ENCODE data around the gene GABRP. TPM values are rescaled to one million over a fixed set of nuclear protein-coding genes. Genes with fewer than 3 reads are reported as not detected.

Gene GABRP
- total and polyA plus RNA-seq, 4 donors: 0.08 to 0.17 TPM; not detected in 2

- Histone ChIP-seq H3K36me3 (ENCODE audit: control insufficient read depth in 4 of 4, insufficient read depth in 3 of 4, low read depth in 1 of 4, low read length in 3 of 4) (no peaks in the 10 kb centered on the region), H3K27me3 (ENCODE audit: control insufficient read depth in 4 of 4, insufficient read depth in 4 of 4, low read length in 3 of 4) (no peaks in the 10 kb centered on the region), H3K4me3 (ENCODE audit: low read depth in 1 of 3, low read length in 3 of 3) (no peak overlapping the region), H3K9me3 (ENCODE audit: control insufficient read depth in 4 of 4, low read length in 3 of 4) (peaks cover 0 to 3% (median 1%) of the 10 kb centered on the region in 4 donors), H3K27ac (ENCODE audit: low read depth in 1 of 2, low read length in 2 of 2) (no peak overlapping the region), H3K4me1 (ENCODE audit: control insufficient read depth in 4 of 4, insufficient read depth in 4 of 4, low read length in 3 of 4) (no peaks in the 10 kb centered on the region), H3K9ac (ENCODE audit: low read depth in 1 of 2, low read length in 2 of 2) (no peak overlapping the region)
- 73% methylated on average over 6 of the region's 6 CpGs for WGBS
- no peak for DNase-seq (ENCODE audit: low spot score)
- TF ChIP-seq RAD21 (IDR thresholded peaks at IDR 0.05) (no peak), JUND (IDR thresholded peaks at IDR 0.05) (no peak), FOXA1 (IDR thresholded peaks at IDR 0.05) (no peak), GABPA (IDR thresholded peaks at IDR 0.05 in 1 of 2, conservative IDR thresholded peaks at IDR 0.05 in 1 of 2) (no peak), EGR1 (IDR thresholded peaks at IDR 0.05; ENCODE audit: low read depth in 2 of 2) (no peak), ZBTB33 (IDR thresholded peaks at IDR 0.05) (no peak), SP1 (IDR thresholded peaks at IDR 0.05) (no peak), ATF3 (IDR thresholded peaks at IDR 0.05) (no peak), RXRA (IDR thresholded peaks at IDR 0.05) (no peak), NR2F2 (IDR thresholded peaks at IDR 0.05) (no peak), HNF4A (conservative IDR thresholded peaks at IDR 0.05) (no peak), REST (IDR thresholded peaks at IDR 0.05) (no peak), MAX (IDR thresholded peaks at IDR 0.05) (no peak), HNF4G (IDR thresholded peaks at IDR 0.05) (no peak), CTCF (IDR thresholded peaks at IDR 0.05; ENCODE audit: low read depth, low read length, missing input control) (no peak)
Measured at GRCh38 chr5:170854566-170854965, 71.0 kb downstream of the GABRP start.

- DNase-seq (ENCODE audit: low spot score): no peak
- Histone ChIP-seq H3K36me3 (ENCODE audit: control insufficient read depth in 4 of 4, insufficient read depth in 3 of 4, low read depth in 1 of 4, low read length in 3 of 4) (no peaks in the 10 kb centered on the region), H3K9me3 (ENCODE audit: control insufficient read depth in 4 of 4, low read length in 3 of 4) (peaks cover 6 to 18% (median 13%) of the 10 kb centered on the region in 4 donors), H3K27me3 (ENCODE audit: control insufficient read depth in 4 of 4, insufficient read depth in 4 of 4, low read length in 3 of 4) (no peaks in the 10 kb centered on the region), H3K4me1 (ENCODE audit: control insufficient read depth in 4 of 4, insufficient read depth in 4 of 4, low read length in 3 of 4) (peaks cover 0 to under 1% (median 0%) of the 10 kb centered on the region in 4 donors), H3K4me3 (ENCODE audit: low read depth in 1 of 3, low read length in 3 of 3) (no peak overlapping the region), H3K27ac (ENCODE audit: low read depth in 1 of 2, low read length in 2 of 2) (no peak overlapping the region), H3K9ac (ENCODE audit: low read depth in 1 of 2, low read length in 2 of 2) (no peak overlapping the region)
- WGBS: 87% methylated on average over 2 of the region's 2 CpGs
- no peak for TF ChIP-seq JUND (IDR thresholded peaks at IDR 0.05)
- no peak for TF ChIP-seq FOXA1 (IDR thresholded peaks at IDR 0.05)
- no peak for TF ChIP-seq RAD21 (IDR thresholded peaks at IDR 0.05)
- TF ChIP-seq GABPA (IDR thresholded peaks at IDR 0.05 in 1 of 2, conservative IDR thresholded peaks at IDR 0.05 in 1 of 2): no peak
Measured at GRCh38 chr5:170857066-170857465, 73.5 kb downstream of the GABRP start.
